Measurements from ENCODE around the gene ZNF135. TPM values are rescaled to one million over a fixed set of nuclear protein-coding genes. Genes with fewer than 3 reads are reported as not detected.

ZNF135 gene
- total and polyA plus RNA-seq, 10 of the 15 experiments (the other 5 are each of a cell fraction or from before 2014, with no cell fraction given): 0.04 TPM; not detected in 9

- intact Hi-C loops (cut with micrococcal nuclease; ENCODE audit: unreplicated experiment) (no loop called here), in situ Hi-C loops (cut with MboI) (no loop called here)
- H3K79me2 ChIP-seq (ENCODE audit: control insufficient read depth, insufficient read depth, low read length): no peaks in the 10 kb centered on the region
- TF ChIP-seq MTA2 (IDR thresholded peaks at IDR 0.05; ENCODE audit: low read depth) (no peak), ZNF24 (IDR thresholded peaks at IDR 0.05) (no peak), POLR2A (IDR thresholded peaks at IDR 0.05; ENCODE audit: low read depth, low read length) (no peak), NR2F1 (conservative IDR thresholded peaks at IDR 0.05) (no peak)
- ATAC-seq: no peak
- ChIA-PET SMC1A (ENCODE audit: uncharacterized antibody, unreplicated experiment) (no interaction called here), CTCF (no interaction called here), POLR2A (no interaction called here), RAD21 (ENCODE audit: unreplicated experiment) (no interaction called here)
- FAIRE-seq: no peak
- 44% methylated on average over 10 of the region's 10 CpGs for WGBS (ENCODE audit: insufficient coverage, insufficient replicate concordance, low lambda C conversion rate, missing lambda C conversion rate)
- no peak overlapping the region for H3K9ac ChIP-seq (ENCODE audit: control insufficient read depth, insufficient read depth, low read length)
- no peaks in the 10 kb centered on the region for H3K36me3 ChIP-seq (ENCODE audit: control insufficient read depth in 2 of 2, insufficient read depth in 2 of 2, low read length in 1 of 2)
- BruUV-seq (replicated peaks): no TSS peak
- no peak overlapping the region for H3K4me2 ChIP-seq (ENCODE audit: control insufficient read depth, insufficient read depth)
- H3K9me3 ChIP-seq (replicated peaks; ENCODE audit: control insufficient read depth, insufficient read depth, low read length): no peaks in the 10 kb centered on the region; the same call in 2 of the 3 replicates
- no peaks in the 10 kb centered on the region for H3K4me1 ChIP-seq (ENCODE audit: control insufficient read depth, insufficient read depth, low read length)
- H2AFZ ChIP-seq (ENCODE audit: control insufficient read depth, low read depth, low read length): no peak overlapping the region
- no peaks in the 10 kb centered on the region for H3K27me3 ChIP-seq (replicated peaks in 1 of 2; ENCODE audit: control insufficient read depth in 2 of 2, insufficient read depth in 2 of 2, low read length in 1 of 2)
- no peak for DNase-seq (ENCODE audit: low read depth, low spot score)
- no peak overlapping the region for H3K27ac ChIP-seq (ENCODE audit: control insufficient read depth, insufficient read depth)
- H4K20me1 ChIP-seq (ENCODE audit: control insufficient read depth, insufficient read depth): no peaks in the 10 kb centered on the region
- no peak overlapping the region for H3K4me3 ChIP-seq
These were observed 20.7 kb downstream of the ZNF135 start for GRCh38 chr19:58079792-58080191.

- intact Hi-C loops (cut with micrococcal nuclease; ENCODE audit: unreplicated experiment) (no loop called here), in situ Hi-C loops (cut with MboI) (no loop called here)
- TF ChIP-seq POLR2AphosphoS5 (IDR thresholded peaks at IDR 0.05; ENCODE audit: low read length) (no peak), BHLHE40 (IDR thresholded peaks at IDR 0.05; ENCODE audit: borderline replicate concordance in 1 of 2, low read depth in 2 of 2, low read length in 1 of 2) (no peak), IKZF1 (conservative IDR thresholded peaks at IDR 0.05) (no peak)
- SMC1A ChIA-PET (ENCODE audit: uncharacterized antibody, unreplicated experiment): no interaction called here
- RAD21 ChIA-PET (ENCODE audit: unreplicated experiment): no interaction called here
- CTCF ChIA-PET: no interaction called here
- DNase-seq (ENCODE audit: low read depth, low spot score) (no peak), FAIRE-seq (no peak), ATAC-seq (no peak)
- Histone ChIP-seq H3K4me2 (ENCODE audit: control insufficient read depth, insufficient read depth) (no peak overlapping the region), H3K27me3 (replicated peaks in 1 of 2; ENCODE audit: control insufficient read depth in 2 of 2, insufficient read depth in 2 of 2, low read length in 1 of 2) (no peaks in the 10 kb centered on the region), H3K4me1 (ENCODE audit: control insufficient read depth, insufficient read depth, low read length) (no peaks in the 10 kb centered on the region), H3K79me2 (ENCODE audit: control insufficient read depth, insufficient read depth, low read length) (no peaks in the 10 kb centered on the region), H3K27ac (ENCODE audit: control insufficient read depth, insufficient read depth) (no peak overlapping the region), H3K4me3 (no peak overlapping the region), H3K36me3 (ENCODE audit: control insufficient read depth in 2 of 2, insufficient read depth in 2 of 2, low read length in 1 of 2) (no peaks in the 10 kb centered on the region), H3K9me3 (replicated peaks; ENCODE audit: control insufficient read depth, insufficient read depth, low read length) (no peaks in the 10 kb centered on the region; the same call in 2 of the 3 replicates), H4K20me1 (ENCODE audit: control insufficient read depth, insufficient read depth) (no peaks in the 10 kb centered on the region), H3K9ac (ENCODE audit: control insufficient read depth, insufficient read depth, low read length) (no peak overlapping the region), H2AFZ (ENCODE audit: control insufficient read depth, low read depth, low read length) (no peak overlapping the region)
- BruUV-seq (replicated peaks): no TSS peak
- WGBS (ENCODE audit: insufficient coverage, insufficient replicate concordance, low lambda C conversion rate, missing lambda C conversion rate): 60% methylated on average over 3 of the region's 3 CpGs
- POLR2A ChIA-PET: no interaction called here
These were observed 23.9 kb downstream of the ZNF135 start for GRCh38 chr19:58083021-58083420.
